H1 (cell line): ENCODE measurements around the gene QRICH1. TPM values are rescaled to one million over a fixed set of nuclear protein-coding genes. Genes with fewer than 3 reads are reported as not detected.

Experiments used
- ATF3 ChIP-seq: IDR thresholded peaks from 2 replicates; pipeline ENCODE4 v1.6.1; 2011; ENCODE audit warnings: low read depth, mild to moderate bottlenecking, low read length; ENCODE audit not compliant: insufficient read depth
- CHD7 ChIP-seq: fragments of 300-600 bp; sonication (generic); IDR thresholded peaks from 2 replicates; pipeline ENCODE4 v1.7.1; 2012; ENCODE audit warnings: low read length, moderate library complexity, mild to moderate bottlenecking, inconsistent platforms; ENCODE audit not compliant: insufficient replicate concordance
- HDAC2 ChIP-seq, 2 experiments: fragments of 300-600 bp in 1 of 2; sonication (generic) in 1 of 2; IDR thresholded peaks; 2 replicates each; pipeline ENCODE4 v1.6.1; 2011 to 2012; ENCODE audit warnings: low read depth in 2 of 2, low read length in 2 of 2, mild to moderate bottlenecking in 2 of 2, moderate library complexity in 2 of 2, borderline replicate concordance in 1 of 2, inconsistent platforms in 1 of 2
- NANOG ChIP-seq: IDR thresholded peaks from 2 replicates; pipeline ENCODE4 v1.6.1; 2011; ENCODE audit warnings: low read length, low read depth, mild to moderate bottlenecking, inconsistent platforms; ENCODE audit not compliant: insufficient read depth, poor library complexity, severe bottlenecking
- NRF1 ChIP-seq: IDR thresholded peaks from 2 replicates; pipeline ENCODE4 v1.6.1; 2011; ENCODE audit warnings: mild to moderate bottlenecking, low read depth, low read length, improper control_type of control experiment
- SAP30 ChIP-seq: fragments of 300-600 bp; sonication (generic); IDR thresholded peaks from 2 replicates; pipeline ENCODE4 v1.7.1; 2012; ENCODE audit warnings: low read length, moderate library complexity, mild to moderate bottlenecking, inconsistent platforms; ENCODE audit not compliant: insufficient read depth, insufficient replicate concordance
- SP2 ChIP-seq: IDR thresholded peaks from 2 replicates; pipeline ENCODE4 v1.6.1; 2012; ENCODE audit warnings: mild to moderate bottlenecking, low read length, inconsistent platforms
- USF2 ChIP-seq: IDR thresholded peaks from 2 replicates; pipeline ENCODE4 v1.6.1; 2011; ENCODE audit warnings: low read length, improper control_type of control experiment
- YY1 ChIP-seq: IDR thresholded peaks from 2 replicates; pipeline ENCODE4 v1.6.1; 2011; ENCODE audit warnings: low read depth, mild to moderate bottlenecking, low read length
- polyA plus RNA-seq, 7 experiments: library from polyadenylated mRNA; depleted of rRNA in 3 of 7; stranded (reverse) in 5 of 7; unstranded in 2 of 7; fragments of >200 nt in 5 of 7; fragments of 200-250 nt in 2 of 7; gene quantifications; 1 replicate in 5 of 7; 2 replicates in 1 of 7; 4 replicates in 1 of 7; pipeline versions ENCODE4 v1.2.1 to v1.2.3, GENCODE V29; 2011 to 2013; ENCODE audit warnings: missing spikeins in 2 of 7, mixed read lengths in 2 of 7
- total RNA-seq: library from RNA; stranded (reverse); fragmentation: NEBNext Ultra II Directional; extraction: Animal tissue kit (Norgen Biotek cat#: 25700); gene quantifications from 2 replicates; pipeline ENCODE4 v1.2.1, GENCODE V29; 2021

QRICH1 gene
- total and polyA plus RNA-seq, 2 of the 8 experiments (the other 6 are each of a cell fraction or from before 2014, with no cell fraction given): 128 to 142 TPM

- TF ChIP-seq CHD7: no peak
- TF ChIP-seq ATF3: no peak
- no peak for TF ChIP-seq NANOG
- TF ChIP-seq SAP30: no peak
- no peak for TF ChIP-seq HDAC2 (IDR thresholded peaks at IDR 0.05; ENCODE audit: borderline replicate concordance in 1 of 2, low read depth in 2 of 2, low read length in 2 of 2)
- no peak for TF ChIP-seq YY1
- TF ChIP-seq NRF1: no peak
- no peak for TF ChIP-seq SP2
- no peak for TF ChIP-seq USF2
Measured at GRCh38 chr3:48984663-48985062, 109.2 kb downstream of the QRICH1 start (continued).
